OCI-LY3 (cell line): ENCODE data around the gene INKA2.

Source experiments
- H2AFZ ChIP-seq: fragments of 200-600, 300-600 bp; shearing (Covaris generic); 2 replicates; pipeline ENCODE4 v1.6.0; 2014; ENCODE audit warnings: antibody characterized with exemption, low read depth, low read length
- H3K27ac ChIP-seq: fragments of 200-600, 300-600 bp; sonication (generic); 2 replicates; pipeline ENCODE4 v1.5.1; 2014; ENCODE audit warnings: mild to moderate bottlenecking, low read length, moderate library complexity, mixed read lengths
- H3K27me3 ChIP-seq: fragments of 200-600, 300-600 bp; sonication (generic); 2 replicates; pipeline ENCODE4 v1.6.1; 2014; ENCODE audit warnings: low read depth, low read length, mixed read lengths
- H3K36me3 ChIP-seq: fragments of 200-600, 300-600 bp; sonication (generic); replicated peaks from 2 replicates; pipeline ENCODE3; 2014; ENCODE audit warnings: low read depth, low read length, mixed read lengths
- H3K4me1 ChIP-seq: fragments of 300-600, 200-600 bp; sonication (generic); 2 replicates; pipeline ENCODE4 v1.6.1; 2014; ENCODE audit warnings: low read length, mixed read lengths
- H3K4me2 ChIP-seq: fragments of 200-600, 300-600 bp; sonication (generic); 2 replicates; pipeline ENCODE4 v1.6.1; 2014; ENCODE audit warnings: low read length, mixed read lengths
- H3K4me3 ChIP-seq: fragments of 300-600, 200-600 bp; sonication (generic); 2 replicates; pipeline ENCODE4 v1.5.1; 2014; ENCODE audit warnings: antibody characterized with exemption, mild to moderate bottlenecking, low read length, moderate library complexity
- H3K79me2 ChIP-seq: fragments of 300-600, 200-600 bp; shearing (Covaris generic); 2 replicates; pipeline ENCODE4 v1.6.1; 2014; ENCODE audit warnings: mild to moderate bottlenecking, low read length, mixed read lengths
- H3K9ac ChIP-seq: fragments of 300-600, 200-600 bp; shearing (Covaris generic); 2 replicates; pipeline ENCODE4 v1.6.0; 2014; ENCODE audit warnings: mild to moderate bottlenecking, low read length, moderate library complexity
- H3K9me3 ChIP-seq: fragments of 200-600, 300-600 bp; shearing (Covaris generic); 2 replicates; pipeline ENCODE4 v1.6.1; 2014; ENCODE audit warnings: low read length, mixed read lengths; ENCODE audit not compliant: insufficient read depth
- H4K20me1 ChIP-seq: fragments of 200-600, 300-600 bp; sonication (generic); 2 replicates; pipeline ENCODE4 v1.6.1; 2016; ENCODE audit warnings: low read length, mixed read lengths; ENCODE audit not compliant: insufficient read depth
- CTCF ChIP-seq: fragments of 200-600, 300-600 bp; sonication (generic); IDR thresholded peaks from 2 replicates; pipeline ENCODE4 v1.5.1; 2014; ENCODE audit warnings: antibody characterized with exemption, low read length, low read depth
- EZH2phosphoT487 ChIP-seq: fragments of 200-600 bp; shearing (Covaris generic); IDR thresholded peaks from 2 replicates; pipeline ENCODE4 v1.6.1; 2018; ENCODE audit warnings: antibody characterized with exemption, mixed run types, low read depth

The INKA2 gene

GRCh38 chr1:111705841-111706240, 33.4 kb downstream of the INKA2 start:
- Histone ChIP-seq H3K27me3 (no peaks in the 10 kb centered on the region), H3K9ac (no peak overlapping the region), H3K36me3 (peaks cover 69% of the 10 kb centered on the region), H3K9me3 (no peaks in the 10 kb centered on the region), H3K4me2 (no peak overlapping the region), H4K20me1 (peaks cover 14% of the 10 kb centered on the region), H3K4me3 (no peak overlapping the region), H3K79me2 (peaks cover 19% of the 10 kb centered on the region), H3K27ac (no peak overlapping the region), H3K4me1 (peaks cover 3% of the 10 kb centered on the region; the same call in 1 of the 2 replicates), H2AFZ (no peak overlapping the region)
- TF ChIP-seq CTCF: no peak
- no peak for TF ChIP-seq EZH2phosphoT487

GRCh38 chr1:111704776-111705175, 34.4 kb downstream of the INKA2 start:
- TF ChIP-seq EZH2phosphoT487 (no peak), CTCF (no peak)
- H3K4me2 ChIP-seq: no peak overlapping the region
- H3K9me3 ChIP-seq: no peaks in the 10 kb centered on the region
- H3K9ac ChIP-seq: no peak overlapping the region
- peaks cover 29% of the 10 kb centered on the region for H3K79me2 ChIP-seq
- H3K27ac ChIP-seq: no peak overlapping the region
- H3K27me3 ChIP-seq: no peaks in the 10 kb centered on the region
- H2AFZ ChIP-seq: no peak overlapping the region
- no peak overlapping the region for H3K4me3 ChIP-seq
- H3K36me3 ChIP-seq: peaks cover 72% of the 10 kb centered on the region
- H3K4me1 ChIP-seq: peaks cover 3% of the 10 kb centered on the region; the same call in 1 of the 2 replicates
- H4K20me1 ChIP-seq: peaks cover 17% of the 10 kb centered on the region; the same call in 1 of the 2 replicates

- H3K4me1 ChIP-seq: peaks cover 3% of the 10 kb centered on the region; the same call in 1 of the 2 replicates
- peaks cover 18% of the 10 kb centered on the region; the same call in 1 of the 2 replicates for H4K20me1 ChIP-seq
- H3K4me2 ChIP-seq: no peak overlapping the region
- H3K36me3 ChIP-seq: peaks cover 72% of the 10 kb centered on the region
- H3K27me3 ChIP-seq: no peaks in the 10 kb centered on the region
- no peak overlapping the region for H3K4me3 ChIP-seq
- H3K27ac ChIP-seq: no peak overlapping the region
- no peak overlapping the region for H2AFZ ChIP-seq
- H3K9me3 ChIP-seq: no peaks in the 10 kb centered on the region
- no peak overlapping the region for H3K9ac ChIP-seq
- H3K79me2 ChIP-seq: peaks cover 31% of the 10 kb centered on the region
- TF ChIP-seq EZH2phosphoT487: no peak
- TF ChIP-seq CTCF: no peak
Observed at GRCh38 chr1:111704240-111704639, 35.0 kb downstream of the INKA2 start.

- Histone ChIP-seq H3K9me3 (no peaks in the 10 kb centered on the region), H4K20me1 (peaks cover 22% of the 10 kb centered on the region), H3K27ac (no peak overlapping the region), H3K4me2 (no peak overlapping the region), H3K27me3 (no peaks in the 10 kb centered on the region), H3K9ac (no peak overlapping the region), H2AFZ (no peak overlapping the region), H3K4me1 (peaks cover 13% of the 10 kb centered on the region), H3K36me3 (peaks cover 72% of the 10 kb centered on the region), H3K79me2 (peaks cover 27% of the 10 kb centered on the region), H3K4me3 (no peak overlapping the region)
- TF ChIP-seq EZH2phosphoT487: no peak
- TF ChIP-seq CTCF: no peak
Observed at GRCh38 chr1:111702504-111703050, 36.6 kb downstream of the INKA2 start.
